Fibroblast of lung (primary cell): ENCODE data around the gene CHN2. TPM values are rescaled to one million over a fixed set of nuclear protein-coding genes. Genes with fewer than 3 reads are reported as not detected.

Experiments
- DNase-seq, 2 donors: peaks; one replicate each; pipeline versions ENCODE4 v3.0.0 to v3.0.0-alpha.2; 2010; ENCODE audit warnings: low read depth in 2 of 2
- H2AFZ ChIP-seq: 2 replicates; pipeline ENCODE4 v1.5.1; 2012; ENCODE audit warnings: low read length, control low read depth, inconsistent platforms
- H3K27ac ChIP-seq: 2 replicates; pipeline ENCODE4 v1.5.1; 2011; ENCODE audit warnings: low read length, control low read depth; ENCODE audit not compliant: insufficient read depth
- H3K27me3 ChIP-seq: 2 replicates; pipeline ENCODE4 v1.5.1; 2011; ENCODE audit warnings: mild to moderate bottlenecking, low read length; ENCODE audit not compliant: control insufficient read depth, insufficient read depth
- H3K36me3 ChIP-seq: 2 replicates; pipeline ENCODE4 v1.5.1; 2011; ENCODE audit warnings: low read length; ENCODE audit not compliant: control insufficient read depth, insufficient read depth
- H3K4me1 ChIP-seq: 2 replicates; pipeline ENCODE4 v1.5.1; 2011; ENCODE audit warnings: low read length; ENCODE audit not compliant: control insufficient read depth, insufficient read depth; ENCODE audit errors: extremely low read depth
- H3K4me2 ChIP-seq: 2 replicates; pipeline ENCODE4 v1.5.1; 2011; ENCODE audit warnings: low read length, control low read depth; ENCODE audit not compliant: insufficient read depth; ENCODE audit errors: extremely low read depth
- H3K4me3 ChIP-seq, 4 experiments: fragments of 200-600 bp in 1 of 4; sonication (generic) in 1 of 4; replicated peaks in 1 of 4; 2 replicates each; pipeline ENCODE4 v1.5.1; 2011 to 2016; ENCODE audit warnings: low read length in 4 of 4, low read depth in 3 of 4, mild to moderate bottlenecking in 3 of 4, control low read depth in 2 of 4, inconsistent platforms in 1 of 4, mixed read lengths in 1 of 4; ENCODE audit not compliant: insufficient read depth in 1 of 4; ENCODE audit errors: control extremely low read depth in 1 of 4
- H3K79me2 ChIP-seq: 2 replicates; pipeline ENCODE4 v1.5.1; 2012; ENCODE audit warnings: mild to moderate bottlenecking, low read length, inconsistent platforms; ENCODE audit not compliant: control insufficient read depth, insufficient read depth
- H3K9ac ChIP-seq: 2 replicates; pipeline ENCODE4 v1.5.1; 2011; ENCODE audit warnings: mild to moderate bottlenecking, low read length, control low read depth; ENCODE audit not compliant: insufficient read depth
- H3K9me3 ChIP-seq: 2 replicates; pipeline ENCODE4 v1.5.1; 2012; ENCODE audit warnings: low read depth, low read length; ENCODE audit not compliant: control insufficient read depth, insufficient read depth
- H4K20me1 ChIP-seq: 2 replicates; pipeline ENCODE4 v1.5.1; 2011; ENCODE audit warnings: low read length; ENCODE audit not compliant: control insufficient read depth, insufficient read depth; ENCODE audit errors: extremely low read depth
- EZH2 ChIP-seq: IDR thresholded peaks from 2 replicates; pipeline ENCODE4 v1.5.1; 2012; ENCODE audit warnings: low read length, control low read depth, mild to moderate bottlenecking; ENCODE audit errors: missing control alignments
- polyA plus RNA-seq, 2 donors: library from polyadenylated mRNA; depleted of rRNA in 1 of 2; stranded (reverse) in 1 of 2; unstranded in 1 of 2; fragments of >200 nt; gene quantifications; 2 replicates each; pipeline ENCODE4 v1.2.1, GENCODE V29; 2011 to 2012; ENCODE audit warnings: missing spikeins in 1 of 2
- total RNA-seq: library from RNA; depleted of rRNA; stranded (reverse); fragments of >200 nt; gene quantifications from 2 replicates; pipeline ENCODE4 v1.2.1, GENCODE V29; 2014
- TF ChIP-seq, protein P1 (sequence below), 2 donors: IDR thresholded peaks in 1 of 2; conservative IDR thresholded peaks in 1 of 2; 1 replicate in 1 of 2; 2 replicates in 1 of 2; pipeline ENCODE4 v1.5.1; 2011 to 2012; ENCODE audit warnings: low read length in 2 of 2, control low read depth in 1 of 2, inconsistent platforms in 1 of 2, low read depth in 1 of 2, mild to moderate bottlenecking in 1 of 2

Gene CHN2
- total and polyA plus RNA-seq, 2 donors (not counting 1 experiment from before 2014, with no cell fraction given) = 0.33 to 0.53 TPM

DNA sequence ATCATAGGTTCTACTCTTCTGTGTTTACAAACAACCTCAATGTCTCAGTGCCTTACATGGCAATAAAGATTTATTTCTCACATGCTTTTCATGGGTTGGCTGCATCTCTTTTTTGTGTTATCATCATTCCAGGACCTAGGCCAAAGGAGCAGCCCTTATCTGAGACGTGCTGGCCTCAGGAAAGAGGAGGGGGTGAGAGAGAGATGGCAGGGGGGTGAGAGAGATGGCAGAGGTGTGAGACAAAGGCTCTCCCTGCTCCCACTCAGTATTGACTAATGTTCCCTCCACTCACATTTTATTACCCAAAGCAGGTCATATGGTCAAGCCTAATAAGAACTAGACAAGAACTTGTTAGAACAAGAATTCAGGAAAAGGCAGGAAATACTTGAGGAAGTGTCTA is 249.0 kb downstream of the CHN2 start:
- H3K4me3 ChIP-seq = no peak overlapping the region
- DNase-seq = no peak
- no peak overlapping the region for H2AFZ ChIP-seq
- H3K36me3 ChIP-seq = no peaks in the 10 kb centered on the region
- H3K27me3 ChIP-seq = no peaks in the 10 kb centered on the region
- H3K4me2 ChIP-seq = no peak overlapping the region
- TF ChIP-seq, protein P1, sequence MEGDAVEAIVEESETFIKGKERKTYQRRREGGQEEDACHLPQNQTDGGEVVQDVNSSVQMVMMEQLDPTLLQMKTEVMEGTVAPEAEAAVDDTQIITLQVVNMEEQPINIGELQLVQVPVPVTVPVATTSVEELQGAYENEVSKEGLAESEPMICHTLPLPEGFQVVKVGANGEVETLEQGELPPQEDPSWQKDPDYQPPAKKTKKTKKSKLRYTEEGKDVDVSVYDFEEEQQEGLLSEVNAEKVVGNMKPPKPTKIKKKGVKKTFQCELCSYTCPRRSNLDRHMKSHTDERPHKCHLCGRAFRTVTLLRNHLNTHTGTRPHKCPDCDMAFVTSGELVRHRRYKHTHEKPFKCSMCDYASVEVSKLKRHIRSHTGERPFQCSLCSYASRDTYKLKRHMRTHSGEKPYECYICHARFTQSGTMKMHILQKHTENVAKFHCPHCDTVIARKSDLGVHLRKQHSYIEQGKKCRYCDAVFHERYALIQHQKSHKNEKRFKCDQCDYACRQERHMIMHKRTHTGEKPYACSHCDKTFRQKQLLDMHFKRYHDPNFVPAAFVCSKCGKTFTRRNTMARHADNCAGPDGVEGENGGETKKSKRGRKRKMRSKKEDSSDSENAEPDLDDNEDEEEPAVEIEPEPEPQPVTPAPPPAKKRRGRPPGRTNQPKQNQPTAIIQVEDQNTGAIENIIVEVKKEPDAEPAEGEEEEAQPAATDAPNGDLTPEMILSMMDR (conservative IDR thresholded peaks at IDR 0.05 in 1 of 2, IDR thresholded peaks at IDR 0.05 in 1 of 2; ENCODE audit: low read depth in 1 of 2, low read length in 2 of 2) = no peak
- no peak for TF ChIP-seq EZH2
- no peaks in the 10 kb centered on the region for H3K79me2 ChIP-seq
- H3K27ac ChIP-seq = no peak overlapping the region
- no peaks in the 10 kb centered on the region for H3K4me1 ChIP-seq
- H4K20me1 ChIP-seq = no peaks in the 10 kb centered on the region
- H3K9ac ChIP-seq = no peak overlapping the region
- H3K9me3 ChIP-seq = no peaks in the 10 kb centered on the region

GRCh38 chr7:29444267-29444666 is 249.7 kb downstream of the CHN2 start:
- H3K27ac ChIP-seq = no peak overlapping the region
- H3K9me3 ChIP-seq = no peaks in the 10 kb centered on the region
- no peaks in the 10 kb centered on the region for H3K79me2 ChIP-seq
- no peak for DNase-seq
- H4K20me1 ChIP-seq = no peaks in the 10 kb centered on the region
- H3K4me1 ChIP-seq = no peaks in the 10 kb centered on the region
- H3K4me3 ChIP-seq = no peak overlapping the region
- H2AFZ ChIP-seq = no peak overlapping the region
- no peaks in the 10 kb centered on the region for H3K27me3 ChIP-seq
- TF ChIP-seq, protein P1 (conservative IDR thresholded peaks at IDR 0.05 in 1 of 2, IDR thresholded peaks at IDR 0.05 in 1 of 2; ENCODE audit: low read depth in 1 of 2, low read length in 2 of 2) = no peak
- H3K9ac ChIP-seq = no peak overlapping the region
- no peak overlapping the region for H3K4me2 ChIP-seq
- no peaks in the 10 kb centered on the region for H3K36me3 ChIP-seq

GRCh38 chr7:29445736-29446135 is 251.2 kb downstream of the CHN2 start:
- no peak overlapping the region for H3K9ac ChIP-seq
- H3K27me3 ChIP-seq = no peaks in the 10 kb centered on the region
- H3K4me2 ChIP-seq = no peak overlapping the region
- TF ChIP-seq, protein P1 (conservative IDR thresholded peaks at IDR 0.05 in 1 of 2, IDR thresholded peaks at IDR 0.05 in 1 of 2; ENCODE audit: low read depth in 1 of 2, low read length in 2 of 2) = no peak
- no peak for TF ChIP-seq EZH2
- no peaks in the 10 kb centered on the region for H3K9me3 ChIP-seq
- H3K79me2 ChIP-seq = no peaks in the 10 kb centered on the region
- no peaks in the 10 kb centered on the region for H3K36me3 ChIP-seq
- no peak overlapping the region for H3K27ac ChIP-seq
- no peak for DNase-seq
- H2AFZ ChIP-seq = no peak overlapping the region
- no peaks in the 10 kb centered on the region for H4K20me1 ChIP-seq
- H3K4me3 ChIP-seq = no peak overlapping the region
- H3K4me1 ChIP-seq = no peaks in the 10 kb centered on the region
